ENCODE data around the gene TBXAS1. TPM values are rescaled to one million over a fixed set of nuclear protein-coding genes. Genes with fewer than 3 reads are reported as not detected.

TBXAS1 gene
- total and polyA plus RNA-seq, 2 of the 8 experiments (the other 6 are each of a cell fraction or from before 2014, with no cell fraction given), result 0.86 to 2.1 TPM

DNA sequence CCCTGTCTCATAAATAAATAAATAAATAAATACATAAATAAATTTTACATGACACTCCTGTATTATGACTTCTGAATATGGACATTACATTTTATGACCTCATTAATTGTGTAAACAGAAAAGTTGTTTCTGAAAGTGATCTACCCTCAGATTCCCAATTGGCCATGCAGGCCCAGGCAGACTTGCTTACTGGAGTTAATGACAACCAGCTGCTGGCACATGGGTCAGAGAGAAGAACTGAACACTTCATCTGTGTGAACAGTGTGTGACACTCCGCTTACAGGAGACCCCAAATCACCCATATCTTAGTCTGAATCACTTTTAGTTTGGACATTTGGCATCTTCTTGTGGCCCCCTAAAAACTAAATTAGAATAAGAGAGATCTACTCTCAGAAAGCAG, 202.3 kb downstream of the TBXAS1 start (continued):
- TF ChIP-seq, protein P1, sequence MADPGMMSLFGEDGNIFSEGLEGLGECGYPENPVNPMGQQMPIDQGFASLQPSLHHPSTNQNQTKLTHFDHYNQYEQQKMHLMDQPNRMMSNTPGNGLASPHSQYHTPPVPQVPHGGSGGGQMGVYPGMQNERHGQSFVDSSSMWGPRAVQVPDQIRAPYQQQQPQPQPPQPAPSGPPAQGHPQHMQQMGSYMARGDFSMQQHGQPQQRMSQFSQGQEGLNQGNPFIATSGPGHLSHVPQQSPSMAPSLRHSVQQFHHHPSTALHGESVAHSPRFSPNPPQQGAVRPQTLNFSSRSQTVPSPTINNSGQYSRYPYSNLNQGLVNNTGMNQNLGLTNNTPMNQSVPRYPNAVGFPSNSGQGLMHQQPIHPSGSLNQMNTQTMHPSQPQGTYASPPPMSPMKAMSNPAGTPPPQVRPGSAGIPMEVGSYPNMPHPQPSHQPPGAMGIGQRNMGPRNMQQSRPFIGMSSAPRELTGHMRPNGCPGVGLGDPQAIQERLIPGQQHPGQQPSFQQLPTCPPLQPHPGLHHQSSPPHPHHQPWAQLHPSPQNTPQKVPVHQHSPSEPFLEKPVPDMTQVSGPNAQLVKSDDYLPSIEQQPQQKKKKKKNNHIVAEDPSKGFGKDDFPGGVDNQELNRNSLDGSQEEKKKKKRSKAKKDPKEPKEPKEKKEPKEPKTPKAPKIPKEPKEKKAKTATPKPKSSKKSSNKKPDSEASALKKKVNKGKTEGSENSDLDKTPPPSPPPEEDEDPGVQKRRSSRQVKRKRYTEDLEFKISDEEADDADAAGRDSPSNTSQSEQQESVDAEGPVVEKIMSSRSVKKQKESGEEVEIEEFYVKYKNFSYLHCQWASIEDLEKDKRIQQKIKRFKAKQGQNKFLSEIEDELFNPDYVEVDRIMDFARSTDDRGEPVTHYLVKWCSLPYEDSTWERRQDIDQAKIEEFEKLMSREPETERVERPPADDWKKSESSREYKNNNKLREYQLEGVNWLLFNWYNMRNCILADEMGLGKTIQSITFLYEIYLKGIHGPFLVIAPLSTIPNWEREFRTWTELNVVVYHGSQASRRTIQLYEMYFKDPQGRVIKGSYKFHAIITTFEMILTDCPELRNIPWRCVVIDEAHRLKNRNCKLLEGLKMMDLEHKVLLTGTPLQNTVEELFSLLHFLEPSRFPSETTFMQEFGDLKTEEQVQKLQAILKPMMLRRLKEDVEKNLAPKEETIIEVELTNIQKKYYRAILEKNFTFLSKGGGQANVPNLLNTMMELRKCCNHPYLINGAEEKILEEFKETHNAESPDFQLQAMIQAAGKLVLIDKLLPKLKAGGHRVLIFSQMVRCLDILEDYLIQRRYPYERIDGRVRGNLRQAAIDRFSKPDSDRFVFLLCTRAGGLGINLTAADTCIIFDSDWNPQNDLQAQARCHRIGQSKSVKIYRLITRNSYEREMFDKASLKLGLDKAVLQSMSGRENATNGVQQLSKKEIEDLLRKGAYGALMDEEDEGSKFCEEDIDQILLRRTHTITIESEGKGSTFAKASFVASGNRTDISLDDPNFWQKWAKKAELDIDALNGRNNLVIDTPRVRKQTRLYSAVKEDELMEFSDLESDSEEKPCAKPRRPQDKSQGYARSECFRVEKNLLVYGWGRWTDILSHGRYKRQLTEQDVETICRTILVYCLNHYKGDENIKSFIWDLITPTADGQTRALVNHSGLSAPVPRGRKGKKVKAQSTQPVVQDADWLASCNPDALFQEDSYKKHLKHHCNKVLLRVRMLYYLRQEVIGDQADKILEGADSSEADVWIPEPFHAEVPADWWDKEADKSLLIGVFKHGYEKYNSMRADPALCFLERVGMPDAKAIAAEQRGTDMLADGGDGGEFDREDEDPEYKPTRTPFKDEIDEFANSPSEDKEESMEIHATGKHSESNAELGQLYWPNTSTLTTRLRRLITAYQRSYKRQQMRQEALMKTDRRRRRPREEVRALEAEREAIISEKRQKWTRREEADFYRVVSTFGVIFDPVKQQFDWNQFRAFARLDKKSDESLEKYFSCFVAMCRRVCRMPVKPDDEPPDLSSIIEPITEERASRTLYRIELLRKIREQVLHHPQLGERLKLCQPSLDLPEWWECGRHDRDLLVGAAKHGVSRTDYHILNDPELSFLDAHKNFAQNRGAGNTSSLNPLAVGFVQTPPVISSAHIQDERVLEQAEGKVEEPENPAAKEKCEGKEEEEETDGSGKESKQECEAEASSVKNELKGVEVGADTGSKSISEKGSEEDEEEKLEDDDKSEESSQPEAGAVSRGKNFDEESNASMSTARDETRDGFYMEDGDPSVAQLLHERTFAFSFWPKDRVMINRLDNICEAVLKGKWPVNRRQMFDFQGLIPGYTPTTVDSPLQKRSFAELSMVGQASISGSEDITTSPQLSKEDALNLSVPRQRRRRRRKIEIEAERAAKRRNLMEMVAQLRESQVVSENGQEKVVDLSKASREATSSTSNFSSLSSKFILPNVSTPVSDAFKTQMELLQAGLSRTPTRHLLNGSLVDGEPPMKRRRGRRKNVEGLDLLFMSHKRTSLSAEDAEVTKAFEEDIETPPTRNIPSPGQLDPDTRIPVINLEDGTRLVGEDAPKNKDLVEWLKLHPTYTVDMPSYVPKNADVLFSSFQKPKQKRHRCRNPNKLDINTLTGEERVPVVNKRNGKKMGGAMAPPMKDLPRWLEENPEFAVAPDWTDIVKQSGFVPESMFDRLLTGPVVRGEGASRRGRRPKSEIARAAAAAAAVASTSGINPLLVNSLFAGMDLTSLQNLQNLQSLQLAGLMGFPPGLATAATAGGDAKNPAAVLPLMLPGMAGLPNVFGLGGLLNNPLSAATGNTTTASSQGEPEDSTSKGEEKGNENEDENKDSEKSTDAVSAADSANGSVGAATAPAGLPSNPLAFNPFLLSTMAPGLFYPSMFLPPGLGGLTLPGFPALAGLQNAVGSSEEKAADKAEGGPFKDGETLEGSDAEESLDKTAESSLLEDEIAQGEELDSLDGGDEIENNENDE (IDR thresholded peaks at IDR 0.05; ENCODE audit: insufficient replicate concordance, low read length), result no peak

All from H1 (cell line).